Subcutaneous adipose tissue (tissue), 4 donors: ENCODE data around the gene TYMP. TPM values are rescaled to one million over a fixed set of nuclear protein-coding genes. Genes with fewer than 3 reads are reported as not detected.

ENCODE experiments used
- CTCF ChIP-seq: fragments of 450-650 bp; IDR thresholded peaks from one replicate; pipeline ENCODE4 v1.5.1; 2016; ENCODE audit warnings: low read depth, mild to moderate bottlenecking, control low read depth, antibody characterized with exemption, moderate library complexity
- total RNA-seq, 4 donors: library from RNA; depleted of rRNA; stranded (reverse); fragments of >200 nt; gene quantifications; one replicate each; pipeline ENCODE4 v1.1.0, GENCODE V29; 2016

TYMP gene
- total RNA-seq, 4 donors from 2014 or later, result 28.9 to 129 (median 108) TPM

DNA sequence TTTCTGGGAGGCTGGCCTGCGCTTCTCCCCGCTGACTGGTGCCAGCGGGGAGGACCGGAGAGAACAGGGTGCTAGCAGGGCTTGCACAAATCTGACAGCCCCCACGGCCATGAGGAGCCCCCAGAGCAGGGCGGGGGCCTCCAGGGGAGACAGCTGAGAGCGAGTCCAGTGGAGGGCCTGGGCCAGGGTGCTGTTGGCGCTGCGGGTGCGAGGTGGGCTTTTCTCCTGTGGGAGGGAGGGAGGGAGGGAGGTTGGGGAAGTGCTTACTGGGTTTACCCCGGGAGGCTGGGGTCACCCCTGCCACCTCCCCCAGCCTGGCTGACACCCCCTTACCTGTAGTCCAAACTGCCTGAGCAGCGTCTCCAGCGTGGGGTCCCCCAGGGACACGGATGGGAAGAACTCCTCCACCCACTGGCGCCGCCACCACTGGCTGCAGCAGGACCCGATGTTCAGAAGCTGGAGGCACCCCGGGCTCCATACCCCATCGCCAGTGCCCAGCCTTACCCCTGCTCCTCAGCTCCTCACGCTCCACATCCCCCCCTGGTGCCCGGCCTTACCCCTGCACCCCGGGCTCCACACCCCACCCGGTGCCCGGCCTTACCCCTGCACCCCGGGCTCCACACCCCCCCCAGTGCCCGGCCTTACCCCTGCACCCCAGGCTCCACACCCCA lies 26.2 kb downstream of the TYMP start:
- TF ChIP-seq CTCF, result no peak

- TF ChIP-seq CTCF, result no peak
These were observed 27.0 kb downstream of the TYMP start for GRCh38 chr22:50502628-50503474.

GRCh38 chr22:50502096-50502495 lies 27.7 kb downstream of the TYMP start:
- no peak for TF ChIP-seq CTCF

DNA sequence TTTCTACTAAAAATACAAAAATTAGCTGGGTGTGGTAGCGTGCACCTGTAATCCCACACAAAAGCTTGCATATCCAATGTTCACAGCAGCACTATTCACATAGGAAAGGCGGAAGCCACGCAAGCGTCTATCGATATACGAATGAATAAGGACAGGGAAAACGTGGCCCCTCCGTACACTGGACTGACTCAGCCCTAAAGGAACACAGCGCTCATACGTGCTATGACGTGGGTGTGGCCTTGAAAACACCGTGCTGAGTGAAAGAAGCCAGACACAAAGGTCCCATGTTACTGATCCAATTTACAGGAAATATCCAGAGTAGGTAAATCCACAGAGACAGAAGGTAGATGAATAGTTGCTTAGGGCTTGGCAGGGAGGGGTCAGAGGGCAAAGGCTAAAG lies 29.4 kb downstream of the TYMP start:
- no peak for TF ChIP-seq CTCF

DNA sequence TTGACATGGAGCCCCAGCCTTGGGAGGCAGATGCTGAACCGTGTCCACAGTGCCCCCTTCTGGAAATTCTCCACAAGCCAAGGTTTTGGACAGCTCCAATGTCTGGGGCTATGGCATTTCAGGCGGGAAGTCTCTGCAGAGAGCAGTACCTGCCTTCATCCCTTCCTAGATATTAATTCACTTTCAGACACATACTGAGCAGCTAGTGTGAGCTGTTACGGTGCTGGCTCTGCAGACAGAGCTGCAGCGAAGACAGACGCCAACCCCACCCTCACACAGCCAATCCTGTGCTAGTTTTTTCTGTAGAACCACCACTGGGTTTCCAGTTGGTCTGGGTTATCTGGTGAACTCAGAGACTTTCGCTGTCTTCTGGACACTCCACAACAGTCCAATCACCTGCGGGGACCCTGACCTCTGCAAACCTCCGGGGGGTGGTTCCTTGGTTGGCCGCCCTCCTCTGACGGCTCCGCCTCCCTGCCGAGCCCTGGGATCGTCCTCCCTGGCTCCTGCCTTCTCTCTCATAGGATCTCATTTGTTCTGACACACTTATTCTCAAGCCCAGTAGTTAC lies 31.4 kb downstream of the TYMP start:
- no peak for TF ChIP-seq CTCF

GRCh38 chr22:50497093-50497492 lies 32.7 kb downstream of the TYMP start:
- TF ChIP-seq CTCF, result no peak
